ENCODE results near the gene ITGB1BP1. TPM values are rescaled to one million over a fixed set of nuclear protein-coding genes. Genes with fewer than 3 reads are reported as not detected.

Gene ITGB1BP1
- total and polyA plus RNA-seq, 10 of the 15 experiments (the other 5 are each of a cell fraction or from before 2014, with no cell fraction given): 50.2 to 273 (median 97.2) TPM

GRCh38 chr2:9445089-9445488, 21.8 kb upstream of the ITGB1BP1 start:
- POLR2A ChIA-PET: no interaction called here
- DNase-seq (ENCODE audit: low read depth, low spot score) (no peak), FAIRE-seq (peak; percentile 41), ATAC-seq (peak; percentile 54)
- 67% methylated on average over 7 of the region's 7 CpGs for WGBS (ENCODE audit: insufficient coverage, insufficient replicate concordance, low lambda C conversion rate, missing lambda C conversion rate)
- RAD21 ChIA-PET (ENCODE audit: unreplicated experiment): no interaction called here
- H3K9ac ChIP-seq (ENCODE audit: control insufficient read depth, insufficient read depth, low read length): no peak overlapping the region
- H3K27ac ChIP-seq (ENCODE audit: control insufficient read depth, insufficient read depth): no peak overlapping the region
- H4K20me1 ChIP-seq (ENCODE audit: control insufficient read depth, insufficient read depth): no peaks in the 10 kb centered on the region
- H3K79me2 ChIP-seq (ENCODE audit: control insufficient read depth, insufficient read depth, low read length): no peaks in the 10 kb centered on the region
- CTCF ChIA-PET: interaction anchor here (0.5 to 1.6 kb wide), 2 partner anchors 8 to 965 kb away, joined by 3 to 4 read pairs; no protein-coding TSS in a partner anchor
- no peak overlapping the region for H3K4me2 ChIP-seq (ENCODE audit: control insufficient read depth, insufficient read depth)
- SMC1A ChIA-PET (ENCODE audit: uncharacterized antibody, unreplicated experiment): no interaction called here
- H2AFZ ChIP-seq (ENCODE audit: control insufficient read depth, low read depth, low read length): no peak overlapping the region
- no peaks in the 10 kb centered on the region for H3K9me3 ChIP-seq (replicated peaks; ENCODE audit: control insufficient read depth, insufficient read depth, low read length)
- no peak overlapping the region for H3K4me3 ChIP-seq
- peaks cover 2 to 22% of the 10 kb centered on the region in 2 experiments; a peak in 3 of 4 replicates for H3K36me3 ChIP-seq (ENCODE audit: control insufficient read depth in 2 of 2, insufficient read depth in 2 of 2, low read length in 1 of 2)
- in situ Hi-C loops (cut with MboI) (no loop called here), intact Hi-C loops (cut with micrococcal nuclease; ENCODE audit: unreplicated experiment) (no loop called here)
- BruUV-seq (replicated peaks): no TSS peak
- no peaks in the 10 kb centered on the region for H3K4me1 ChIP-seq (ENCODE audit: control insufficient read depth, insufficient read depth, low read length)
- H3K27me3 ChIP-seq (replicated peaks in 1 of 2; ENCODE audit: control insufficient read depth in 2 of 2, insufficient read depth in 2 of 2, low read length in 1 of 2): no peaks in the 10 kb centered on the region
- TF ChIP-seq RAD21 (IDR thresholded peaks at IDR 0.05; ENCODE audit: insufficient read depth, low read depth, low read length) (0 out of 2 replicates have a peak, but pooled peaks have one; percentile 9), HDAC2 (IDR thresholded peaks at IDR 0.05) (no peak), TCF3 (IDR thresholded peaks at IDR 0.05; ENCODE audit: borderline replicate concordance, insufficient read depth, low read depth, low read length) (no peak), IRF4 (IDR thresholded peaks at IDR 0.05; ENCODE audit: low read depth, low read length) (0 out of 2 replicates have a peak, but pooled peaks have one; percentile 22), PML (IDR thresholded peaks at IDR 0.05; ENCODE audit: low read length) (no peak), ZZZ3 (IDR thresholded peaks at IDR 0.05; ENCODE audit: control insufficient read depth, insufficient read length, low read depth) (no peak), RUNX3 (IDR thresholded peaks at IDR 0.05; ENCODE audit: low read length) (peak; percentile 80), ZNF592 (IDR thresholded peaks at IDR 0.05) (no peak), ZNF622 (IDR thresholded peaks at IDR 0.05) (no peak), TAF1 (IDR thresholded peaks at IDR 0.05; ENCODE audit: borderline replicate concordance, low read depth, low read length) (no peak), CEBPZ (IDR thresholded peaks at IDR 0.05; ENCODE audit: low read depth, low read length) (no peak), RCOR1 (conservative IDR thresholded peaks at IDR 0.05; ENCODE audit: low read depth, low read length) (no peak), JUNB (IDR thresholded peaks at IDR 0.05) (peak; percentile 22; the same call in 1 of the 2 replicates)
- TF ChIP-seq, protein P1, sequence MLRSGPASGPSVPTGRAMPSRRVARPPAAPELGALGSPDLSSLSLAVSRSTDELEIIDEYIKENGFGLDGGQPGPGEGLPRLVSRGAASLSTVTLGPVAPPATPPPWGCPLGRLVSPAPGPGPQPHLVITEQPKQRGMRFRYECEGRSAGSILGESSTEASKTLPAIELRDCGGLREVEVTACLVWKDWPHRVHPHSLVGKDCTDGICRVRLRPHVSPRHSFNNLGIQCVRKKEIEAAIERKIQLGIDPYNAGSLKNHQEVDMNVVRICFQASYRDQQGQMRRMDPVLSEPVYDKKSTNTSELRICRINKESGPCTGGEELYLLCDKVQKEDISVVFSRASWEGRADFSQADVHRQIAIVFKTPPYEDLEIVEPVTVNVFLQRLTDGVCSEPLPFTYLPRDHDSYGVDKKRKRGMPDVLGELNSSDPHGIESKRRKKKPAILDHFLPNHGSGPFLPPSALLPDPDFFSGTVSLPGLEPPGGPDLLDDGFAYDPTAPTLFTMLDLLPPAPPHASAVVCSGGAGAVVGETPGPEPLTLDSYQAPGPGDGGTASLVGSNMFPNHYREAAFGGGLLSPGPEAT (IDR thresholded peaks at IDR 0.05; ENCODE audit: low read depth): no peak
- TF ChIP-seq, protein P2, sequence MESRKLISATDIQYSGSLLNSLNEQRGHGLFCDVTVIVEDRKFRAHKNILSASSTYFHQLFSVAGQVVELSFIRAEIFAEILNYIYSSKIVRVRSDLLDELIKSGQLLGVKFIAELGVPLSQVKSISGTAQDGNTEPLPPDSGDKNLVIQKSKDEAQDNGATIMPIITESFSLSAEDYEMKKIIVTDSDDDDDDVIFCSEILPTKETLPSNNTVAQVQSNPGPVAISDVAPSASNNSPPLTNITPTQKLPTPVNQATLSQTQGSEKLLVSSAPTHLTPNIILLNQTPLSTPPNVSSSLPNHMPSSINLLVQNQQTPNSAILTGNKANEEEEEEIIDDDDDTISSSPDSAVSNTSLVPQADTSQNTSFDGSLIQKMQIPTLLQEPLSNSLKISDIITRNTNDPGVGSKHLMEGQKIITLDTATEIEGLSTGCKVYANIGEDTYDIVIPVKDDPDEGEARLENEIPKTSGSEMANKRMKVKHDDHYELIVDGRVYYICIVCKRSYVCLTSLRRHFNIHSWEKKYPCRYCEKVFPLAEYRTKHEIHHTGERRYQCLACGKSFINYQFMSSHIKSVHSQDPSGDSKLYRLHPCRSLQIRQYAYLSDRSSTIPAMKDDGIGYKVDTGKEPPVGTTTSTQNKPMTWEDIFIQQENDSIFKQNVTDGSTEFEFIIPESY (IDR thresholded peaks at IDR 0.05): peak; percentile 43; the same call in 1 of the 2 replicates

Measured in GM12878 (cell line).